Measurements from ENCODE around the gene AOX1.

GRCh38 chr2:200615247-200615646 lies 29.4 kb downstream of the AOX1 start:
- TF ChIP-seq CREB1 (IDR thresholded peaks at IDR 0.05; ENCODE audit: low read depth): no peak
- TF ChIP-seq YY1 (IDR thresholded peaks at IDR 0.05; ENCODE audit: low read depth, low read length): no peak
- TF ChIP-seq, protein P1, sequence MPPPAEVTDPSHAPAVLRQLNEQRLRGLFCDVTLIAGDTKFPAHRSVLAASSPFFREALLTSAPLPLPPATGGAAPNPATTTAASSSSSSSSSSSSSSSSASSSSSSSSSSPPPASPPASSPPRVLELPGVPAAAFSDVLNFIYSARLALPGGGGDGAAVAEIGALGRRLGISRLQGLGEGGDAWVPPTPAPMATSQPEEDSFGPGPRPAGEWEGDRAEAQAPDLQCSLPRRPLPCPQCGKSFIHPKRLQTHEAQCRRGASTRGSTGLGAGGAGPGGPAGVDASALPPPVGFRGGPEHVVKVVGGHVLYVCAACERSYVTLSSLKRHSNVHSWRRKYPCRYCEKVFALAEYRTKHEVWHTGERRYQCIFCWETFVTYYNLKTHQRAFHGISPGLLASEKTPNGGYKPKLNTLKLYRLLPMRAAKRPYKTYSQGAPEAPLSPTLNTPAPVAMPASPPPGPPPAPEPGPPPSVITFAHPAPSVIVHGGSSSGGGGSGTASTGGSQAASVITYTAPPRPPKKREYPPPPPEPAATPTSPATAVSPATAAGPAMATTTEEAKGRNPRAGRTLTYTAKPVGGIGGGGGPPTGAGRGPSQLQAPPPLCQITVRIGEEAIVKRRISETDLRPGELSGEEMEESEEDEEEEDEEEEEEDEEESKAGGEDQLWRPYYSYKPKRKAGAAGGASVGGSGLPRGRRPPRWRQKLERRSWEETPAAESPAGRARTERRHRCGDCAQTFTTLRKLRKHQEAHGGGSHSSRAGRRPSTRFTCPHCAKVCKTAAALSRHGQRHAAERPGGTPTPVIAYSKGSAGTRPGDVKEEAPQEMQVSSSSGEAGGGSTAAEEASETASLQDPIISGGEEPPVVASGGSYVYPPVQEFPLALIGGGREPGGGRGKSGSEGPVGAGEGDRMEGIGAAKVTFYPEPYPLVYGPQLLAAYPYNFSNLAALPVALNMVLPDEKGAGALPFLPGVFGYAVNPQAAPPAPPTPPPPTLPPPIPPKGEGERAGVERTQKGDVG (CRISPR knock-in tag; IDR thresholded peaks at IDR 0.05): no peak
- TF ChIP-seq CBX5 (IDR thresholded peaks at IDR 0.05; ENCODE audit: low read depth): no peak
- TF ChIP-seq PKNOX1 (IDR thresholded peaks at IDR 0.05): no peak

Measured in GM12878 (cell line).